ENCODE results near the gene BEND5.

GRCh38 chr1:48756683-48757316 is 19.9 kb downstream of the BEND5 start:
- TF ChIP-seq RB1 (IDR thresholded peaks at IDR 0.05; ENCODE audit: borderline replicate concordance) (no peak), ETV6 (conservative IDR thresholded peaks at IDR 0.05 in 1 of 2, IDR thresholded peaks at IDR 0.05 in 1 of 2; ENCODE audit: borderline replicate concordance in 1 of 2, low read depth in 1 of 2) (no peak), ATF3 (IDR thresholded peaks at IDR 0.05; ENCODE audit: borderline replicate concordance, extremely low read depth, low read depth, low read length) (no peak), SUZ12 (IDR thresholded peaks at IDR 0.05; ENCODE audit: unreplicated experiment) (no peak), BACH1 (IDR thresholded peaks at IDR 0.05; ENCODE audit: borderline replicate concordance) (no peak)

Data from GM12878 (cell line).